ENCODE measurements around the gene TERB2. TPM values are rescaled to one million over a fixed set of nuclear protein-coding genes. Genes with fewer than 3 reads are reported as not detected.
A peak's percentile ranks its signal among the peaks of the same experiment; 100 is the strongest.
"Not testable (repeated sequence)": the region's sequence is repeated elsewhere in the genome, so short reads cannot be mapped to it uniquely, and the experiment has no call there.

TERB2 gene
- total and polyA plus RNA-seq, 2 donors from 2014 or later = not detected

GRCh38 chr15:45022871-45023658 lies 66.6 kb downstream of the TERB2 start, which contains the start of gene SORD:
TSS of gene SORD (plus strand) at chr15:45023195. CDS start at chr15:45023284, 89 bp downstream.
- FAIRE-seq = no peak
- Histone ChIP-seq H3K4me1 (ENCODE audit: control insufficient read depth in 2 of 3, insufficient read depth in 2 of 3, low read depth in 1 of 3, low read length in 3 of 3) (peaks cover 0 to 12% (median 8%) of the 10 kb centered on the region in 3 donors), H3K27ac (ENCODE audit: low read depth in 2 of 2, low read length in 2 of 2) (peak within 1 kb of the TSS; percentile 79 to 80)

GRCh38 chr15:45023659-45024225 lies 67.3 kb downstream of the TERB2 start:
- intact Hi-C loops (cut with DNase I) = no loop called here
- TF ChIP-seq CTCF (IDR thresholded peaks at IDR 0.05; ENCODE audit: borderline replicate concordance, extremely low read depth, insufficient read depth) = no peak
- peak overlapping the region; percentile 69 to 75 (median 70) for H3K4me3 ChIP-seq (ENCODE audit: low read length in 3 of 3)
- H3K27me3 ChIP-seq (ENCODE audit: control insufficient read depth, insufficient read depth, low read length) = no peaks in the 10 kb centered on the region
- H3K9ac ChIP-seq (ENCODE audit: low read length in 3 of 3) = peak overlapping the region; percentile 49 to 74 (median 62)
- peaks cover 0 to 4% (median 0%) of the 10 kb centered on the region in 3 donors for H3K36me3 ChIP-seq (ENCODE audit: control insufficient read depth in 2 of 3, insufficient read depth in 3 of 3, low read length in 3 of 3)
- no peaks in the 10 kb centered on the region for H3K9me3 ChIP-seq (ENCODE audit: control insufficient read depth in 2 of 3, insufficient read depth in 1 of 3, low read length in 3 of 3)
- peak overlapping the region; percentile 79 to 80 for H3K27ac ChIP-seq (ENCODE audit: low read depth in 2 of 2, low read length in 2 of 2)
- H3K4me1 ChIP-seq (ENCODE audit: control insufficient read depth in 2 of 3, insufficient read depth in 2 of 3, low read depth in 1 of 3, low read length in 3 of 3) = peaks cover 0 to 12% (median 8%) of the 10 kb centered on the region in 3 donors
- FAIRE-seq (no peak), DNase-seq (peak in 1 of 5 donors; percentile 28)

More at GRCh38 chr15:45022871-45023658, 66.6 kb downstream of the TERB2 start, which contains the start of gene SORD:
- Histone ChIP-seq H3K36me3 (ENCODE audit: control insufficient read depth in 2 of 3, insufficient read depth in 3 of 3, low read length in 3 of 3) (peaks cover 0 to 4% (median 0%) of the 10 kb centered on the region in 3 donors), H3K27me3 (ENCODE audit: control insufficient read depth, insufficient read depth, low read length) (no peaks in the 10 kb centered on the region), H3K9ac (ENCODE audit: low read length in 3 of 3) (peak within 1 kb of the TSS; percentile 51 to 74 (median 62)), H3K9me3 (ENCODE audit: control insufficient read depth in 2 of 3, insufficient read depth in 1 of 3, low read length in 3 of 3) (no peaks in the 10 kb centered on the region), H3K4me3 (ENCODE audit: low read length in 3 of 3) (peak within 1 kb of the TSS; percentile 69 to 75 (median 70))
- no peak for TF ChIP-seq CTCF (IDR thresholded peaks at IDR 0.05; ENCODE audit: borderline replicate concordance, extremely low read depth, insufficient read depth)
- intact Hi-C loops (cut with DNase I) = no loop called here
- DNase-seq = peak; percentile 95 to 98 (median 97)

- H3K27me3 ChIP-seq (ENCODE audit: control insufficient read depth, insufficient read depth, low read length); DNase-seq; FAIRE-seq; H3K36me3 ChIP-seq (ENCODE audit: control insufficient read depth in 2 of 3, insufficient read depth in 3 of 3, low read length in 3 of 3); intact Hi-C loops (cut with DNase I); H3K27ac ChIP-seq (ENCODE audit: low read depth in 2 of 2, low read length in 2 of 2); H3K9ac ChIP-seq (ENCODE audit: low read length in 3 of 3); H3K9me3 ChIP-seq (ENCODE audit: control insufficient read depth in 2 of 3, insufficient read depth in 1 of 3, low read length in 3 of 3): not testable (repeated sequence)
- H3K4me3 ChIP-seq (ENCODE audit: low read length in 3 of 3) = peak overlapping the region in 1 of 3 donors; percentile 75
- peaks cover 0 to 12% (median 8%) of the 10 kb centered on the region in 3 donors for H3K4me1 ChIP-seq (ENCODE audit: control insufficient read depth in 2 of 3, insufficient read depth in 2 of 3, low read depth in 1 of 3, low read length in 3 of 3)
Measured at GRCh38 chr15:45024649-45025048, 68.2 kb downstream of the TERB2 start.

GRCh38 chr15:45025627-45026026 lies 69.1 kb downstream of the TERB2 start:
- Histone ChIP-seq H3K4me3 (ENCODE audit: low read length in 3 of 3) (peak overlapping the region in 2 of 3 donors; percentile 0 to 75), H3K4me1 (ENCODE audit: control insufficient read depth in 2 of 3, insufficient read depth in 2 of 3, low read depth in 1 of 3, low read length in 3 of 3) (peaks cover 0 to 12% (median 8%) of the 10 kb centered on the region in 3 donors)
- H3K9me3 ChIP-seq (ENCODE audit: control insufficient read depth in 2 of 3, insufficient read depth in 1 of 3, low read length in 3 of 3); H3K36me3 ChIP-seq (ENCODE audit: control insufficient read depth in 2 of 3, insufficient read depth in 3 of 3, low read length in 3 of 3); FAIRE-seq; DNase-seq; H3K27ac ChIP-seq (ENCODE audit: low read depth in 2 of 2, low read length in 2 of 2); intact Hi-C loops (cut with DNase I); H3K27me3 ChIP-seq (ENCODE audit: control insufficient read depth, insufficient read depth, low read length); H3K9ac ChIP-seq (ENCODE audit: low read length in 3 of 3): not testable (repeated sequence)
